OCI-LY1 (cell line): Measurements from ENCODE around the gene AACS.

Source experiments
- EZH2 ChIP-seq: fragments of 200-600 bp; sonication (generic), shearing (Covaris generic); IDR thresholded peaks from 2 replicates; pipeline ENCODE4 v1.8.0; 2017; ENCODE audit warnings: borderline replicate concordance, mixed run types, mild to moderate bottlenecking, antibody characterized with exemption, low read length, moderate library complexity, mixed read lengths
- TF ChIP-seq, protein P1 (sequence below): fragments of 200-600 bp; sonication (generic), shearing (Covaris generic); IDR thresholded peaks from 2 replicates; pipeline ENCODE4 v1.5.1; 2017; ENCODE audit warnings: mild to moderate bottlenecking, antibody characterized with exemption, low read length, moderate library complexity, mixed read lengths

DNA sequence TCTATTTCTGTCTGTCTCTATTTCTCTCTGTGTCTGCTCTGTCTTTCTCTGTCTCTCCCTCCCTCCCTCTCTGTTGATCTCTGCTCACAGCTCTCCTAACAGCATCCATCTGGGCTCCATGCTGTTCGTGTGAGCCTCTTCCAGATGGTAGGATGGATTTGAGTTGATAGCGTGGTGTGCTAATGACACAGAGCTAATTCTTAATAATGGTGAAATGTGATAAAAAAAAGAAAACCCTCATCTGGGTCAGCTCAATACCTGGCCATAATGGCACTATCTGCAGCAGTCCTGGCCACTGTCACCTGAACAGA, 96.4 kb downstream of the AACS start:
- TF ChIP-seq, protein P1, sequence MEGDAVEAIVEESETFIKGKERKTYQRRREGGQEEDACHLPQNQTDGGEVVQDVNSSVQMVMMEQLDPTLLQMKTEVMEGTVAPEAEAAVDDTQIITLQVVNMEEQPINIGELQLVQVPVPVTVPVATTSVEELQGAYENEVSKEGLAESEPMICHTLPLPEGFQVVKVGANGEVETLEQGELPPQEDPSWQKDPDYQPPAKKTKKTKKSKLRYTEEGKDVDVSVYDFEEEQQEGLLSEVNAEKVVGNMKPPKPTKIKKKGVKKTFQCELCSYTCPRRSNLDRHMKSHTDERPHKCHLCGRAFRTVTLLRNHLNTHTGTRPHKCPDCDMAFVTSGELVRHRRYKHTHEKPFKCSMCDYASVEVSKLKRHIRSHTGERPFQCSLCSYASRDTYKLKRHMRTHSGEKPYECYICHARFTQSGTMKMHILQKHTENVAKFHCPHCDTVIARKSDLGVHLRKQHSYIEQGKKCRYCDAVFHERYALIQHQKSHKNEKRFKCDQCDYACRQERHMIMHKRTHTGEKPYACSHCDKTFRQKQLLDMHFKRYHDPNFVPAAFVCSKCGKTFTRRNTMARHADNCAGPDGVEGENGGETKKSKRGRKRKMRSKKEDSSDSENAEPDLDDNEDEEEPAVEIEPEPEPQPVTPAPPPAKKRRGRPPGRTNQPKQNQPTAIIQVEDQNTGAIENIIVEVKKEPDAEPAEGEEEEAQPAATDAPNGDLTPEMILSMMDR: no peak
- TF ChIP-seq EZH2: no peak
